Bronchial epithelial cell (primary cell): ENCODE data around the gene SELENOP. TPM values are rescaled to one million over a fixed set of nuclear protein-coding genes. Genes with fewer than 3 reads are reported as not detected.

Experiments used
- DNase-seq: peaks from one replicate; pipeline ENCODE4 v3.0.0-alpha.2; 2010; ENCODE audit warnings: low read depth
- FAIRE-seq: peaks from 2 replicates; lab custom pipeline; 2011; peaks lifted over from hg19 to GRCh38; lab: Jason Lieb, UNC
- H3K27me3 ChIP-seq: 2 replicates; pipeline ENCODE4 v1.5.1; 2011; ENCODE audit warnings: low read length; ENCODE audit not compliant: control insufficient read depth, insufficient read depth
- H3K36me3 ChIP-seq: 2 replicates; pipeline ENCODE4 v1.5.1; 2011; ENCODE audit warnings: low read length; ENCODE audit not compliant: control insufficient read depth, insufficient read depth
- H3K4me3 ChIP-seq: 2 replicates; pipeline ENCODE4 v1.5.1; 2011; ENCODE audit warnings: mild to moderate bottlenecking, low read depth, low read length, control low read depth
- CTCF ChIP-seq: IDR thresholded peaks from 2 replicates; pipeline ENCODE4 v1.5.1; 2011; ENCODE audit warnings: mild to moderate bottlenecking, moderate library complexity, low read length, control low read depth, inconsistent platforms; ENCODE audit not compliant: insufficient read depth, severe bottlenecking
- total RNA-seq: library from RNA; depleted of rRNA; stranded (reverse); fragments of >200 nt; gene quantifications from 2 replicates; pipeline ENCODE4 v1.2.1, GENCODE V29; 2014

The SELENOP gene
- total RNA-seq, 1 donor from 2014 or later = 5.8 TPM

- Histone ChIP-seq H3K27me3 (no peaks in the 10 kb centered on the region), H3K4me3 (no peak overlapping the region), H3K36me3 (no peaks in the 10 kb centered on the region)
- FAIRE-seq (no peak), DNase-seq (no peak)
- no peak for TF ChIP-seq CTCF
These were observed 12.5 kb downstream of the SELENOP start for GRCh38 chr5:42799241-42799608.

- H3K27me3 ChIP-seq = no peaks in the 10 kb centered on the region
- H3K4me3 ChIP-seq = no peak overlapping the region
- FAIRE-seq (no peak), DNase-seq (no peak)
- no peaks in the 10 kb centered on the region for H3K36me3 ChIP-seq
- TF ChIP-seq CTCF = no peak
These were observed 13.1 kb downstream of the SELENOP start for GRCh38 chr5:42798284-42799240.

GRCh38 chr5:42791151-42791550 is 20.5 kb downstream of the SELENOP start:
- no peaks in the 10 kb centered on the region for H3K36me3 ChIP-seq
- H3K4me3 ChIP-seq = no peak overlapping the region
- FAIRE-seq (no peak), DNase-seq (no peak)
- no peak for TF ChIP-seq CTCF
- no peaks in the 10 kb centered on the region for H3K27me3 ChIP-seq

- H3K4me3 ChIP-seq = no peak overlapping the region
- FAIRE-seq (no peak), DNase-seq (no peak)
- no peak for TF ChIP-seq CTCF
- no peaks in the 10 kb centered on the region for H3K36me3 ChIP-seq
- no peaks in the 10 kb centered on the region for H3K27me3 ChIP-seq
These were observed 23.8 kb downstream of the SELENOP start for GRCh38 chr5:42787845-42788244.

- Histone ChIP-seq H3K27me3 (no peaks in the 10 kb centered on the region), H3K4me3 (no peak overlapping the region), H3K36me3 (no peaks in the 10 kb centered on the region)
- no peak for FAIRE-seq
- no peak for TF ChIP-seq CTCF
- no peak for DNase-seq
These were observed 24.6 kb downstream of the SELENOP start for GRCh38 chr5:42787073-42787472.
